Panc1 (cell line): Measurements from ENCODE around the gene UFSP2. TPM values are rescaled to one million over a fixed set of nuclear protein-coding genes. Genes with fewer than 3 reads are reported as not detected.

Experiments used
- ATAC-seq: fragments of 200-7000 bp; cut with Tn5 transposase; 2 replicates; pipeline ENCODE4 v1.9.1; 2020; ENCODE audit warnings: mild to moderate bottlenecking, moderate library complexity
- BruUV-seq: library from RNA; stranded (reverse); fragments of 400-500 nt; replicated peaks from 2 replicates; lab custom pipeline; 2021; lab: Mats Ljungman, UMichigan
- CTCF ChIA-PET: fragments of 300-600 bp; sonication (Branson Sonifier 250); formaldehyde crosslinking; loops from one replicate; lab custom pipeline; 2022; ENCODE audit warnings: antibody characterized with exemption; lab: Charles Lee
- POLR2A ChIA-PET: fragments of 300-600 bp; sonication (Branson Sonifier 250); formaldehyde crosslinking; loops from one replicate; lab custom pipeline; 2022; ENCODE audit warnings: antibody characterized with exemption; lab: Charles Lee
- DNase-seq: peaks from one replicate; pipeline ENCODE4 v3.0.0-alpha.2; 2010; ENCODE audit warnings: low read depth, low spot score
- H3K27ac ChIP-seq: 2 replicates; pipeline ENCODE4 v1.5.1; 2011; ENCODE audit warnings: mild to moderate bottlenecking, low read length, inconsistent platforms
- H3K27me3 ChIP-seq: fragments of 200-500 bp; sonication (Bioruptor generic); 2 replicates; pipeline ENCODE4 v1.6.0; 2014; ENCODE audit warnings: low read length, inconsistent platforms; ENCODE audit not compliant: control insufficient read depth, insufficient read depth
- H3K36me3 ChIP-seq: fragments of 200-500 bp; sonication (Bioruptor generic); 2 replicates; pipeline ENCODE4 v1.5.1; 2014; ENCODE audit warnings: inconsistent platforms, mild to moderate bottlenecking, low read length, moderate library complexity; ENCODE audit not compliant: control insufficient read depth, insufficient read depth
- H3K4me1 ChIP-seq: 2 replicates; pipeline ENCODE4 v1.5.1; 2011; ENCODE audit warnings: inconsistent platforms, mild to moderate bottlenecking, low read length, moderate library complexity; ENCODE audit not compliant: control insufficient read depth, insufficient read depth
- H3K4me3 ChIP-seq, 2 experiments: 2 replicates each; pipeline ENCODE4 v1.5.1; 2011 to 2012; ENCODE audit warnings: low read depth in 2 of 2, low read length in 2 of 2, mild to moderate bottlenecking in 2 of 2, inconsistent platforms in 1 of 2, moderate library complexity in 1 of 2
- H3K9me3 ChIP-seq: fragments of 200-500 bp; sonication (Bioruptor generic); 2 replicates; pipeline ENCODE4 v1.5.1; 2014; ENCODE audit warnings: low read depth, mild to moderate bottlenecking, inconsistent platforms, low read length, moderate library complexity; ENCODE audit not compliant: control insufficient read depth, insufficient read depth
- POLR2AphosphoS5 ChIP-seq: IDR thresholded peaks from 2 replicates; pipeline ENCODE4 v1.6.1; 2012; ENCODE audit warnings: mild to moderate bottlenecking, low read depth, low read length, moderate library complexity
- SIN3A ChIP-seq: IDR thresholded peaks from 2 replicates; pipeline ENCODE4 v1.6.1; 2012; ENCODE audit warnings: low read depth, mild to moderate bottlenecking, low read length, moderate library complexity, borderline replicate concordance; ENCODE audit not compliant: insufficient read depth
- TCF7L2 ChIP-seq: IDR thresholded peaks from 2 replicates; pipeline ENCODE4 v1.6.1; 2011; ENCODE audit warnings: mild to moderate bottlenecking, low read depth, low read length, inconsistent platforms
- in situ Hi-C: cut with HindIII; loops from 2 replicates; pipeline ENCODE4 v1.10.0; 2016; ENCODE audit warnings: low sequenced_read_pairs, low pct_unique_long_range_greater_than_20kb
- intact Hi-C: fragments of 100-400 bp; cut with micrococcal nuclease; formaldehyde crosslinking; loops from one replicate; pipeline ENCODE4 v1.10.0; 2022; ENCODE audit not compliant: unreplicated experiment
- total RNA-seq: library from RNA; stranded (reverse); gene quantifications from one replicate; pipeline ENCODE4 v1.2.1, GENCODE V29; 2021; ENCODE audit not compliant: unreplicated experiment
- TF ChIP-seq, protein P1 (sequence below), 2 experiments: IDR thresholded peaks; 2 replicates each; pipeline ENCODE4 v1.6.1; 2011 to 2012; ENCODE audit warnings: low read depth in 2 of 2, control low read depth in 1 of 2, low read length in 1 of 2, mild to moderate bottlenecking in 1 of 2, moderate library complexity in 1 of 2; ENCODE audit not compliant: insufficient read depth in 1 of 2
- TF ChIP-seq, protein P2 (sequence below): fragments of 450-650 bp; IDR thresholded peaks from 2 replicates; pipeline ENCODE4 v1.5.1; 2017; ENCODE audit warnings: mild to moderate bottlenecking

The UFSP2 gene
- total RNA-seq, 1 experiment from 2014 or later = 17.0 TPM

DNA sequence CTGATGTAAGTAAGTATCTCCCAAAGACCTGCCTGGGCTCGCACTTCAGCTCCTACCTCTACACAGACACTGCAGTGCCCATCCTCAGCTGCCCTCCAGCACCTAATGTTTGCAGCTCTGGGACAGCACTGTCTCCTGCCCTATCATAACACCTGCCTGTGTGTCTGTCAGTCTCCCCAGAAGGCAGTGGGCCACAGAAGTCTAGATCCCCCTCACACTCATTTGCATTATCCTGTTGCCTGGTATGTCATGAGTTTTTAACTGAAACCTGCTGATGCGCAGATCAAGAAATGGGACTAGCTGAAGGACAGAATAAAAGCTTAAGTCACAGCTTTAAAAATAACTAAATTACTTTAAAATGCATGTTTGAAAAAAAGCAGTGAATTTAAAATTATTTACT is 73.0 kb downstream of the UFSP2 start:
- POLR2A ChIA-PET = no interaction called here
- H3K9me3 ChIP-seq = no peaks in the 10 kb centered on the region
- H3K27ac ChIP-seq = no peak overlapping the region
- H3K27me3 ChIP-seq = no peaks in the 10 kb centered on the region
- no peaks in the 10 kb centered on the region; the same call in 1 of the 2 replicates for H3K36me3 ChIP-seq
- DNase-seq (no peak), ATAC-seq (no peak)
- intact Hi-C loops = no loop called here
- H3K4me3 ChIP-seq = no peak overlapping the region
- TF ChIP-seq, protein P1, sequence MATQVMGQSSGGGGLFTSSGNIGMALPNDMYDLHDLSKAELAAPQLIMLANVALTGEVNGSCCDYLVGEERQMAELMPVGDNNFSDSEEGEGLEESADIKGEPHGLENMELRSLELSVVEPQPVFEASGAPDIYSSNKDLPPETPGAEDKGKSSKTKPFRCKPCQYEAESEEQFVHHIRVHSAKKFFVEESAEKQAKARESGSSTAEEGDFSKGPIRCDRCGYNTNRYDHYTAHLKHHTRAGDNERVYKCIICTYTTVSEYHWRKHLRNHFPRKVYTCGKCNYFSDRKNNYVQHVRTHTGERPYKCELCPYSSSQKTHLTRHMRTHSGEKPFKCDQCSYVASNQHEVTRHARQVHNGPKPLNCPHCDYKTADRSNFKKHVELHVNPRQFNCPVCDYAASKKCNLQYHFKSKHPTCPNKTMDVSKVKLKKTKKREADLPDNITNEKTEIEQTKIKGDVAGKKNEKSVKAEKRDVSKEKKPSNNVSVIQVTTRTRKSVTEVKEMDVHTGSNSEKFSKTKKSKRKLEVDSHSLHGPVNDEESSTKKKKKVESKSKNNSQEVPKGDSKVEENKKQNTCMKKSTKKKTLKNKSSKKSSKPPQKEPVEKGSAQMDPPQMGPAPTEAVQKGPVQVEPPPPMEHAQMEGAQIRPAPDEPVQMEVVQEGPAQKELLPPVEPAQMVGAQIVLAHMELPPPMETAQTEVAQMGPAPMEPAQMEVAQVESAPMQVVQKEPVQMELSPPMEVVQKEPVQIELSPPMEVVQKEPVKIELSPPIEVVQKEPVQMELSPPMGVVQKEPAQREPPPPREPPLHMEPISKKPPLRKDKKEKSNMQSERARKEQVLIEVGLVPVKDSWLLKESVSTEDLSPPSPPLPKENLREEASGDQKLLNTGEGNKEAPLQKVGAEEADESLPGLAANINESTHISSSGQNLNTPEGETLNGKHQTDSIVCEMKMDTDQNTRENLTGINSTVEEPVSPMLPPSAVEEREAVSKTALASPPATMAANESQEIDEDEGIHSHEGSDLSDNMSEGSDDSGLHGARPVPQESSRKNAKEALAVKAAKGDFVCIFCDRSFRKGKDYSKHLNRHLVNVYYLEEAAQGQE (IDR thresholded peaks at IDR 0.05; ENCODE audit: insufficient read depth in 1 of 2, low read depth in 2 of 2, low read length in 1 of 2) = no peak
- in situ Hi-C loops = no loop called here
- CTCF ChIA-PET = no interaction called here
- no peaks in the 10 kb centered on the region for H3K4me1 ChIP-seq
- BruUV-seq = no TSS peak

DNA sequence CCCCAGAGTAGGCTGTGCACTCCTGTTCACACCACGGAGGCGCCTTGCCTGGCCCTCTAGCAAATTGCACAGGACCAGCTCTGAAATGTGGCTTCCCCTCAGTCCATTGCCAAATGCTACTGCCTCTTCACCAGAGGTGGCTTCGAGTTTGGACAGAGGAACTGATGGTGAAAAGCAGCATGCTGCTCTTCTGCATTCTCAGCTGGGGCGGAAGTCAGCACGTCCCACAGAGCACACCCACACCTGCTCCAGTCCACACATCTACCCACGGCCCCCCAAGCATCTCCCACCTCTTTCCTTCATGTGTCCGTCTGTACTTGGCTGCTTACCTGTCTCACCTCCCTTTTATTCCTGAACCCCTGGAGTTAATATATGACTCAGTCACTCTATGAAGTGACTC is 73.6 kb downstream of the UFSP2 start:
- POLR2A ChIA-PET = no interaction called here
- DNase-seq (no peak), ATAC-seq (no peak)
- Histone ChIP-seq H3K4me1 (no peaks in the 10 kb centered on the region), H3K9me3 (no peaks in the 10 kb centered on the region), H3K27ac (no peak overlapping the region), H3K36me3 (no peaks in the 10 kb centered on the region; the same call in 1 of the 2 replicates), H3K27me3 (no peaks in the 10 kb centered on the region), H3K4me3 (no peak overlapping the region)
- no TSS peak for BruUV-seq
- in situ Hi-C loops = no loop called here
- intact Hi-C loops = no loop called here
- TF ChIP-seq SIN3A = no peak
- TF ChIP-seq POLR2AphosphoS5 = no peak
- TF ChIP-seq, protein P1 (IDR thresholded peaks at IDR 0.05; ENCODE audit: insufficient read depth in 1 of 2, low read depth in 2 of 2, low read length in 1 of 2) = no peak
- no peak for TF ChIP-seq TCF7L2
- TF ChIP-seq, protein P2, sequence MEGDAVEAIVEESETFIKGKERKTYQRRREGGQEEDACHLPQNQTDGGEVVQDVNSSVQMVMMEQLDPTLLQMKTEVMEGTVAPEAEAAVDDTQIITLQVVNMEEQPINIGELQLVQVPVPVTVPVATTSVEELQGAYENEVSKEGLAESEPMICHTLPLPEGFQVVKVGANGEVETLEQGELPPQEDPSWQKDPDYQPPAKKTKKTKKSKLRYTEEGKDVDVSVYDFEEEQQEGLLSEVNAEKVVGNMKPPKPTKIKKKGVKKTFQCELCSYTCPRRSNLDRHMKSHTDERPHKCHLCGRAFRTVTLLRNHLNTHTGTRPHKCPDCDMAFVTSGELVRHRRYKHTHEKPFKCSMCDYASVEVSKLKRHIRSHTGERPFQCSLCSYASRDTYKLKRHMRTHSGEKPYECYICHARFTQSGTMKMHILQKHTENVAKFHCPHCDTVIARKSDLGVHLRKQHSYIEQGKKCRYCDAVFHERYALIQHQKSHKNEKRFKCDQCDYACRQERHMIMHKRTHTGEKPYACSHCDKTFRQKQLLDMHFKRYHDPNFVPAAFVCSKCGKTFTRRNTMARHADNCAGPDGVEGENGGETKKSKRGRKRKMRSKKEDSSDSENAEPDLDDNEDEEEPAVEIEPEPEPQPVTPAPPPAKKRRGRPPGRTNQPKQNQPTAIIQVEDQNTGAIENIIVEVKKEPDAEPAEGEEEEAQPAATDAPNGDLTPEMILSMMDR = no peak
- CTCF ChIA-PET = no interaction called here
